ENCODE measurements around the gene PGLYRP2.

Gene PGLYRP2

GRCh38 chr19:15468675-15469512 lies 10.4 kb downstream of the PGLYRP2 start:
- TF ChIP-seq CTCF (IDR thresholded peaks at IDR 0.05; ENCODE audit: insufficient read depth, low read length, poor library complexity, severe bottlenecking) = no peak
- Histone ChIP-seq H3K27me3 (replicated peaks; ENCODE audit: control insufficient read depth, insufficient read depth, low read length) (no peaks in the 10 kb centered on the region), H3K36me3 (ENCODE audit: control insufficient read depth, insufficient read depth, low read length) (no peaks in the 10 kb centered on the region), H3K4me3 (replicated peaks; ENCODE audit: low read depth, low read length) (no peak overlapping the region)
- DNase-seq (ENCODE audit: extremely low read depth, insufficient read length) = no peak

GRCh38 chr19:15467734-15468214 lies 11.5 kb downstream of the PGLYRP2 start:
- Histone ChIP-seq H3K4me3 (replicated peaks; ENCODE audit: low read depth, low read length) (no peak overlapping the region), H3K36me3 (ENCODE audit: control insufficient read depth, insufficient read depth, low read length) (no peaks in the 10 kb centered on the region), H3K27me3 (replicated peaks; ENCODE audit: control insufficient read depth, insufficient read depth, low read length) (no peaks in the 10 kb centered on the region)
- no peak for DNase-seq (ENCODE audit: extremely low read depth, insufficient read length)
- no peak for TF ChIP-seq CTCF (IDR thresholded peaks at IDR 0.05; ENCODE audit: insufficient read depth, low read length, poor library complexity, severe bottlenecking)

GRCh38 chr19:15466851-15467733 lies 12.2 kb downstream of the PGLYRP2 start:
- DNase-seq (ENCODE audit: extremely low read depth, insufficient read length) = peak; percentile 87
- TF ChIP-seq CTCF (IDR thresholded peaks at IDR 0.05; ENCODE audit: insufficient read depth, low read length, poor library complexity, severe bottlenecking) = no peak
- Histone ChIP-seq H3K27me3 (replicated peaks; ENCODE audit: control insufficient read depth, insufficient read depth, low read length) (no peaks in the 10 kb centered on the region), H3K36me3 (ENCODE audit: control insufficient read depth, insufficient read depth, low read length) (peaks cover 1% of the 10 kb centered on the region), H3K4me3 (replicated peaks; ENCODE audit: low read depth, low read length) (no peak overlapping the region)

GRCh38 chr19:15464394-15465385 lies 14.6 kb downstream of the PGLYRP2 start, which contains the start of gene RASAL3:
Gene RASAL3, minus strand, starts transcription at chr19:15464544. Its CDS starts 186 bp downstream, at chr19:15464358.
- Histone ChIP-seq H3K27me3 (replicated peaks; ENCODE audit: control insufficient read depth, insufficient read depth, low read length) (no peaks in the 10 kb centered on the region), H3K4me3 (replicated peaks; ENCODE audit: low read depth, low read length) (peak within 1 kb of the TSS; percentile 90), H3K36me3 (ENCODE audit: control insufficient read depth, insufficient read depth, low read length) (peaks cover 17% of the 10 kb centered on the region)
- DNase-seq (ENCODE audit: extremely low read depth, insufficient read length) = peak; percentile 72
- TF ChIP-seq CTCF (IDR thresholded peaks at IDR 0.05; ENCODE audit: insufficient read depth, low read length, poor library complexity, severe bottlenecking) = no peak

GRCh38 chr19:15463861-15464371 lies 15.4 kb downstream of the PGLYRP2 start:
- no peaks in the 10 kb centered on the region for H3K27me3 ChIP-seq (replicated peaks; ENCODE audit: control insufficient read depth, insufficient read depth, low read length)
- peak; percentile 0 for TF ChIP-seq CTCF (IDR thresholded peaks at IDR 0.05; ENCODE audit: insufficient read depth, low read length, poor library complexity, severe bottlenecking)
- DNase-seq (ENCODE audit: extremely low read depth, insufficient read length) = peak; percentile 77
- peak overlapping the region; percentile 90 for H3K4me3 ChIP-seq (replicated peaks; ENCODE audit: low read depth, low read length)
- H3K36me3 ChIP-seq (ENCODE audit: control insufficient read depth, insufficient read depth, low read length) = peaks cover 19% of the 10 kb centered on the region

All from GM06990 (cell line).